Measurements from ENCODE around the gene SLC36A2.

GRCh38 chr5:151338734-151339133, 8.6 kb downstream of the SLC36A2 start:
- TF ChIP-seq CTCF (IDR thresholded peaks at IDR 0.05): no peak
- TF ChIP-seq POLR2A (IDR thresholded peaks at IDR 0.05): no peak

Data from right lobe of liver (tissue), 4 donors.